ENCODE measurements around the gene SHQ1. TPM values are rescaled to one million over a fixed set of nuclear protein-coding genes. Genes with fewer than 3 reads are reported as not detected.
A peak's percentile ranks its signal among the peaks of the same experiment; 100 is the strongest.

The SHQ1 gene
- total RNA-seq, 1 experiment from 2014 or later: 32.5 TPM

DNA sequence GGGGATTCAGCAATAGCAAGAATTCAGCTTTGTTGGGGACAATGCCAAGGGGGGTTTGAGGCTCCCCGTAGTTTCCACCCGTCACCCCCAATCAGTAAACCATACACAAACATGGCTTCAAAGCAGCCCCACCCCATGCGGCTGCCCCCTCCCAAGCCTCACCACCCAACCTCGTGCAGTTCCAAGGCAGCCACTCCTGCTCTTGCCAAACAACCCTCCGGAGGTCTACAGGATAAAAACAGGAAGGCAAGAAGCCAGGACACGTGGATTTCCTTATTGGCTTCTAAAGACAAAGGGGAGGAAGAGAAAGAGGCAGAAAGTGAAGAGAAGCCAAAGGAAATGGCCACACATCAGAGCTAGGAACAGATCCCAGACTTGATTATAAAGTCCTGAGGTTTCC, 121.1 kb downstream of the SHQ1 start:
- peaks cover 19 to 24% of the 10 kb centered on the region in 2 experiments for H3K4me1 Mint-ChIP-seq
- H4K20me1 ChIP-seq (ENCODE audit: control insufficient read depth, insufficient read depth, insufficient read length): no peaks in the 10 kb centered on the region
- H2AK5ac ChIP-seq (ENCODE audit: insufficient read length, low read length): no peak overlapping the region
- H3K27ac ChIP-seq (ENCODE audit: insufficient read length, low read depth, low read length): no peak overlapping the region
- H3K27me3 Mint-ChIP-seq (ENCODE audit: low read depth): peaks cover 3% of the 10 kb centered on the region; the same call in 1 of the 2 replicates
- no peak overlapping the region for H4K5ac ChIP-seq (ENCODE audit: insufficient read length, low read depth, low read length)
- no peak overlapping the region for H2BK20ac ChIP-seq (ENCODE audit: low read depth, low read length, poor library complexity, severe bottlenecking)
- H3K36me3 Mint-ChIP-seq (ENCODE audit: insufficient read depth in 1 of 3, low read depth in 3 of 3): no peaks in the 10 kb centered on the region
- H3K9me3 ChIP-seq (ENCODE audit: control insufficient read depth, low read depth, low read length): no peaks in the 10 kb centered on the region
- no peaks in the 10 kb centered on the region for H3K4me1 ChIP-seq (ENCODE audit: insufficient read depth, low read length)
- no peak overlapping the region for H2BK15ac ChIP-seq (ENCODE audit: low read depth, low read length)
- H3K4me3 Mint-ChIP-seq: no peak overlapping the region
- H3K14ac ChIP-seq (ENCODE audit: insufficient read depth, low read length): no peak overlapping the region
- TF ChIP-seq, protein P1, sequence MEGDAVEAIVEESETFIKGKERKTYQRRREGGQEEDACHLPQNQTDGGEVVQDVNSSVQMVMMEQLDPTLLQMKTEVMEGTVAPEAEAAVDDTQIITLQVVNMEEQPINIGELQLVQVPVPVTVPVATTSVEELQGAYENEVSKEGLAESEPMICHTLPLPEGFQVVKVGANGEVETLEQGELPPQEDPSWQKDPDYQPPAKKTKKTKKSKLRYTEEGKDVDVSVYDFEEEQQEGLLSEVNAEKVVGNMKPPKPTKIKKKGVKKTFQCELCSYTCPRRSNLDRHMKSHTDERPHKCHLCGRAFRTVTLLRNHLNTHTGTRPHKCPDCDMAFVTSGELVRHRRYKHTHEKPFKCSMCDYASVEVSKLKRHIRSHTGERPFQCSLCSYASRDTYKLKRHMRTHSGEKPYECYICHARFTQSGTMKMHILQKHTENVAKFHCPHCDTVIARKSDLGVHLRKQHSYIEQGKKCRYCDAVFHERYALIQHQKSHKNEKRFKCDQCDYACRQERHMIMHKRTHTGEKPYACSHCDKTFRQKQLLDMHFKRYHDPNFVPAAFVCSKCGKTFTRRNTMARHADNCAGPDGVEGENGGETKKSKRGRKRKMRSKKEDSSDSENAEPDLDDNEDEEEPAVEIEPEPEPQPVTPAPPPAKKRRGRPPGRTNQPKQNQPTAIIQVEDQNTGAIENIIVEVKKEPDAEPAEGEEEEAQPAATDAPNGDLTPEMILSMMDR (conservative IDR thresholded peaks at IDR 0.05): no peak
- no peaks in the 10 kb centered on the region for H3K79me1 ChIP-seq (ENCODE audit: insufficient read depth, low read depth, low read length, poor library complexity, severe bottlenecking)
- no peak overlapping the region for H3T11ph ChIP-seq (ENCODE audit: low read length)
- no peak overlapping the region for H3K9ac ChIP-seq (ENCODE audit: extremely low read depth, insufficient read length, low read length)
- no peak for DNase-seq
- H3K18ac ChIP-seq (ENCODE audit: insufficient read length, low read depth, low read length): no peak overlapping the region
- H3K4ac ChIP-seq (ENCODE audit: low read depth, low read length): no peak overlapping the region
- no peak overlapping the region for H2BK12ac ChIP-seq (ENCODE audit: insufficient read length, low read depth, low read length)
- H4K8ac ChIP-seq (replicated peaks; ENCODE audit: insufficient read length, low read depth, low read length): no peak overlapping the region
- no peak overlapping the region for H2BK5ac ChIP-seq (ENCODE audit: insufficient read length, low read length)
- H2BK120ac ChIP-seq (ENCODE audit: low read depth, low read length, poor library complexity, severe bottlenecking): no peak overlapping the region
- no peaks in the 10 kb centered on the region for H3K23me2 ChIP-seq (ENCODE audit: insufficient read length, low read depth, low read length, poor library complexity, severe bottlenecking)
- H3K79me2 ChIP-seq (ENCODE audit: insufficient read depth, low read length): no peaks in the 10 kb centered on the region
- H3K27me3 ChIP-seq (ENCODE audit: insufficient read depth, low read length): no peaks in the 10 kb centered on the region
- H2AFZ ChIP-seq (ENCODE audit: low read length): no peak overlapping the region
- WGBS (ENCODE audit: extremely low coverage, insufficient read length, low lambda C conversion rate): no CpG with 5 or more reads among the region's 6 CpGs
- peaks cover 4 to 5% of the 10 kb centered on the region in 2 experiments; a peak in 4 of 5 replicates for H3K9me3 Mint-ChIP-seq
- peak overlapping the region in 1 of 3 experiments; percentile 80; a peak in 1 of 7 replicates for H3K27ac Mint-ChIP-seq
- H3K4me2 ChIP-seq (ENCODE audit: insufficient read depth, insufficient read length, low read length): no peak overlapping the region
- no peak overlapping the region for H3K56ac ChIP-seq (ENCODE audit: insufficient read length, low read depth, low read length)
- H4K91ac ChIP-seq (ENCODE audit: insufficient read length, low read depth, low read length): no peak overlapping the region
- no peak overlapping the region for H3K23ac ChIP-seq (ENCODE audit: insufficient read length, low read depth, low read length)
